K562 (cell line): Measurements from ENCODE around the gene TBX6. TPM values are rescaled to one million over a fixed set of nuclear protein-coding genes. Genes with fewer than 3 reads are reported as not detected.

Experiments
- ATAC-seq: fragments of 200-7000 bp; cut with Tn5 transposase; 3 replicates; pipeline ENCODE4 v1.9.1; 2020; ENCODE audit warnings: moderate library complexity
- BruUV-seq: library from RNA; stranded (reverse); fragments of 400-500 nt; replicated peaks from 2 replicates; lab custom pipeline; 2021; lab: Mats Ljungman, UMichigan
- CTCF ChIA-PET: fragments of 300-600 bp; formaldehyde crosslinking; extraction: SDS; loops from one replicate; lab custom pipeline; 2021; ENCODE audit warnings: low intra/inter-chr PET ratio; lab: Yijun Ruan, JAX
- POLR2A ChIA-PET: fragments of 300-600, 350-650 bp; sonication (Branson Sonifier 250); formaldehyde crosslinking; extraction: SDS; loops from one replicate; lab custom pipeline; 2021; ENCODE audit warnings: antibody characterized with exemption, inconsistent platforms; lab: Yijun Ruan, JAX
- DNase-seq, 4 experiments: peaks; one replicate each; pipeline versions ENCODE4 v3.0.0 to v3.0.0-alpha.2; 2011 to 2018; ENCODE audit warnings: low spot score in 3 of 4, mixed read lengths in 3 of 4; ENCODE audit errors: extremely low read depth in 1 of 4
- FAIRE-seq: peaks from 2 replicates; lab custom pipeline; 2011; peaks lifted over from hg19 to GRCh38; lab: Jason Lieb, UNC
- H2AFZ ChIP-seq: 2 replicates; pipeline ENCODE4 v1.6.0; 2011; ENCODE audit warnings: low read depth, low read length, control low read depth, inconsistent platforms
- H3K27ac ChIP-seq: fragments of 200-600 bp; 3 replicates; pipeline ENCODE4 v1.8.0; 2011; ENCODE audit warnings: low read depth, mild to moderate bottlenecking, control low read depth, inconsistent platforms, low read length, moderate library complexity, mixed read lengths; ENCODE audit errors: extremely low read depth
- H3K27me3 ChIP-seq, 2 experiments: fragments of 300-600 bp in 1 of 2; 2 replicates in 1 of 2; 3 replicates in 1 of 2; pipeline versions ENCODE4 v1.6.0 to v1.8.0; 2011; ENCODE audit warnings: inconsistent platforms in 2 of 2, low read length in 2 of 2, mild to moderate bottlenecking in 1 of 2, mixed read lengths in 1 of 2, moderate library complexity in 1 of 2; ENCODE audit not compliant: control insufficient read depth in 2 of 2, insufficient read depth in 2 of 2
- H3K36me3 ChIP-seq: fragments of 300-600 bp; 3 replicates; pipeline ENCODE4 v1.8.0; 2011; ENCODE audit warnings: mild to moderate bottlenecking, low read length, inconsistent platforms; ENCODE audit not compliant: control insufficient read depth, insufficient read depth
- H3K4me1 ChIP-seq, 2 experiments: fragments of 200-600 bp in 1 of 2; replicated peaks in 1 of 2; 2 replicates in 1 of 2; 3 replicates in 1 of 2; pipeline versions ENCODE4 v1.5.1 to v1.8.0; 2011; ENCODE audit warnings: inconsistent platforms in 2 of 2, low read length in 2 of 2, mild to moderate bottlenecking in 1 of 2, mixed read lengths in 1 of 2, moderate library complexity in 1 of 2; ENCODE audit not compliant: control insufficient read depth in 2 of 2, insufficient read depth in 2 of 2
- H3K4me2 ChIP-seq: 2 replicates; pipeline ENCODE4 v1.6.1; 2011; ENCODE audit warnings: low read length, control low read depth, inconsistent platforms, mixed read lengths; ENCODE audit not compliant: insufficient read depth
- H3K4me3 ChIP-seq: fragments of 200-600 bp; sonication (generic), shearing (Covaris generic); 2 replicates; pipeline ENCODE4 v1.5.1; 2016; ENCODE audit warnings: control low read depth, inconsistent platforms
- H3K79me2 ChIP-seq: fragments of 200-600 bp; 3 replicates; pipeline ENCODE4 v1.8.0; 2011; ENCODE audit warnings: low read length, inconsistent platforms; ENCODE audit not compliant: control insufficient read depth, insufficient read depth
- H3K9ac ChIP-seq, 2 experiments: 2 replicates each; pipeline versions ENCODE4 v1.6.0 to v1.6.1; 2011; ENCODE audit warnings: low read depth in 2 of 2, low read length in 2 of 2, control low read depth in 1 of 2, inconsistent platforms in 1 of 2, mild to moderate bottlenecking in 1 of 2, mixed read lengths in 1 of 2; ENCODE audit not compliant: insufficient read depth in 1 of 2
- H3K9me1 ChIP-seq: one replicate; pipeline ENCODE4 v1.6.0; 2011; ENCODE audit warnings: inconsistent platforms, mild to moderate bottlenecking, low read length, moderate library complexity; ENCODE audit not compliant: control insufficient read depth, insufficient read depth
- H3K9me3 ChIP-seq: replicated peaks from 2 replicates; pipeline ENCODE4 v1.5.1; 2011; ENCODE audit warnings: low read depth, low read length, inconsistent platforms; ENCODE audit not compliant: control insufficient read depth, insufficient read depth
- H4K20me1 ChIP-seq: replicated peaks from 2 replicates; pipeline ENCODE4 v1.6.1; 2011; ENCODE audit warnings: low read length, inconsistent platforms, mixed read lengths; ENCODE audit not compliant: control insufficient read depth, insufficient read depth
- RBFOX2 ChIP-seq: fragments of 200-400 bp; formaldehyde crosslinking; IDR thresholded peaks from 2 replicates; pipeline ENCODE4 v1.6.1; 2017; ENCODE audit warnings: low read depth, mild to moderate bottlenecking, low read length, moderate library complexity
- TCF3 ChIP-seq: sonication (generic); formaldehyde crosslinking; IDR thresholded peaks from 2 replicates; pipeline ENCODE4 v1.4.0; 2020; ENCODE audit warnings: mild to moderate bottlenecking, missing genetic modification reagents
- VEZF1 ChIP-seq: fragments of 200-800 bp; sonication (Bioruptor generic); IDR thresholded peaks from 2 replicates; pipeline ENCODE4 v1.6.1; 2017; ENCODE audit warnings: missing genetic modification characterization, missing compliant biosample characterization
- WGBS: fragments of 100-300 bp; shearing (Covaris generic); methylation state at CpG from one replicate; pipeline ENCODE4 v1.1.6; 2016; ENCODE audit warnings: low coverage, mixed read lengths; ENCODE audit not compliant: insufficient coverage; ENCODE audit errors: missing lambda C conversion rate; 5-methylcytosine and 5-hydroxymethylcytosine counted together
- in situ Hi-C: fragments of 300-500 bp; cut with MboI; formaldehyde crosslinking; loops from 4 replicates; pipeline ENCODE4 v1.15.0; 2018; ENCODE audit warnings: inconsistent platforms, mixed read lengths
- intact Hi-C: fragments of 100-400 bp; cut with micrococcal nuclease; formaldehyde crosslinking; loops from 2 replicates; pipeline ENCODE4 v1.14.2; 2022
- polyA plus RNA-seq, 8 experiments: library from polyadenylated mRNA; depleted of rRNA in 4 of 8; stranded (reverse) in 5 of 8; unstranded in 3 of 8; fragments of >200 nt; fragmentation: Nextera tagmentation in 2 of 8; fragmentation: Illumina TruSeq in 1 of 8; extraction: Ambion mirVana in 2 of 8; extraction: Trizol in 1 of 8; gene quantifications; 2 replicates each; pipeline versions ENCODE4 v1.2.1 to v1.2.3, GENCODE V29; 2011 to 2014; ENCODE audit warnings: inconsistent platforms in 1 of 8, missing spikeins in 1 of 8
- total RNA-seq, 7 experiments: library from RNA; depleted of rRNA in 6 of 7; stranded (reverse); fragments of >200 nt in 6 of 7; fragmentation: Illumina TruSeq in 2 of 7; extraction: Trizol in 2 of 7; gene quantifications; 2 replicates each; pipeline versions ENCODE4 v1.2.1 to v1.2.3, GENCODE V29; 2011 to 2021; ENCODE audit warnings: low replicate concordance in 1 of 7

Gene TBX6
- total and polyA plus RNA-seq, 9 of the 15 experiments (the other 6 are each of a cell fraction or from before 2014, with no cell fraction given) = 0.07 to 0.58 (median 0.11) TPM; not detected in 2

GRCh38 chr16:30078744-30079143 lies 13.0 kb downstream of the TBX6 start:
- CTCF ChIA-PET = no interaction called here
- in situ Hi-C loops (no loop called here), intact Hi-C loops (no loop called here)
- no peak for ATAC-seq
- Histone ChIP-seq H2AFZ (no peak overlapping the region), H3K9ac (peak overlapping the region in 1 of 2 experiments; percentile 69; a peak in 2 of 4 replicates), H3K9me1 (no peaks in the 10 kb centered on the region), H3K36me3 (peaks cover 66% of the 10 kb centered on the region), H3K4me1 (peaks cover 13 to 26% of the 10 kb centered on the region in 2 experiments), H3K79me2 (peaks cover 50% of the 10 kb centered on the region), H3K4me2 (no peak overlapping the region; the same call in 1 of the 2 replicates), H3K4me3 (no peak overlapping the region), H3K27me3 (no peaks in the 10 kb centered on the region), H3K9me3 (no peaks in the 10 kb centered on the region), H3K27ac (no peak overlapping the region), H4K20me1 (peaks cover 4% of the 10 kb centered on the region; the same call in 1 of the 2 replicates)
- no peak for FAIRE-seq
- no peak for DNase-seq
- no TSS peak for BruUV-seq
- TF ChIP-seq RBFOX2 = 0 out of 2 replicates have a peak, but pooled peaks have one; percentile 25
- TF ChIP-seq VEZF1 = no peak
- POLR2A ChIA-PET = interaction anchor here (0.7 to 7.5 kb wide), 4 partner anchors 12 to 17 kb away, joined by 3 to 59 read pairs (median 3); partner anchors contain the start of genes ALDOA, TBX6 and YPEL3
- WGBS = 89% methylated on average over 6 of the region's 7 CpGs

DNA sequence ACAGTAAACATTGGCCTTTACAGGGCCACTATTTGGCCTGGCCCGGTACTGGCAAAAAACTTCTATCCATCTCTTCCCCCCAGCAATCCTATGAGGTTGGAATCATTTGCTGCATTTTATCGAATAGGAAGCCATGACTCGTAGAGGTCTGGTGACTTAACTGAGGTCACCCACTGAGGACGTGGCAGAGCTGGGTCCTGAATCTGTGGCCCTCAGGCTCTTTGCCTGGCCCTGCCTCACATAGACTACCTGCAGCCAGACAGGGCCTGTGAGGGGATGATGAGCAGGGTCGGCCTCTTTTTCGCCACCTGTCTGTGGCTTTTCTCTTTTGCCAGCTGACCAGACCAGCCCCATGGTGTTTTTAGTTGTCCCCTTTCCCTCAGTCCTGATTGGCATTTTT lies 14.1 kb downstream of the TBX6 start:
- H3K36me3 ChIP-seq = peaks cover 55% of the 10 kb centered on the region
- H3K4me1 ChIP-seq = peaks cover 13 to 24% of the 10 kb centered on the region in 2 experiments
- no peaks in the 10 kb centered on the region for H3K9me3 ChIP-seq
- no TSS peak for BruUV-seq
- intact Hi-C loops (no loop called here), in situ Hi-C loops (no loop called here)
- ATAC-seq = no peak
- POLR2A ChIA-PET = interaction anchor here (1.0 to 7.5 kb wide), 4 partner anchors 10 to 18 kb away, joined by 3 to 59 read pairs (median 4); partner anchors contain the start of genes TBX6 and YPEL3
- peaks cover 50% of the 10 kb centered on the region for H3K79me2 ChIP-seq
- no peak overlapping the region; the same call in 2 of the 3 replicates for H3K27ac ChIP-seq
- no peak overlapping the region; the same call in 1 of the 2 replicates for H3K4me3 ChIP-seq
- no peak overlapping the region for H2AFZ ChIP-seq
- H3K27me3 ChIP-seq = no peaks in the 10 kb centered on the region
- DNase-seq = no peak
- CTCF ChIA-PET = no interaction called here
- peak overlapping the region; percentile 98; the same call in 1 of the 2 replicates for H3K4me2 ChIP-seq
- H4K20me1 ChIP-seq = peaks cover 4% of the 10 kb centered on the region; the same call in 1 of the 2 replicates
- TF ChIP-seq TCF3 = no peak
- peak; percentile 34; the same call in 1 of the 2 replicates for TF ChIP-seq RBFOX2
- WGBS = 82% methylated on average over 6 of the region's 6 CpGs
- no peak for FAIRE-seq
- H3K9me1 ChIP-seq = no peaks in the 10 kb centered on the region
- H3K9ac ChIP-seq = peak overlapping the region; percentile 71 to 95
